DND-41 (cell line): ENCODE results near the gene STK24.

Source experiments
- ATAC-seq: fragments of 200-7000 bp; cut with Tn5 transposase; 3 replicates; pipeline ENCODE4 v1.9.1; 2021; ENCODE audit warnings: low read depth; ENCODE audit not compliant: insufficient read depth
- DNase-seq: peaks from one replicate; pipeline ENCODE4 v3.0.0-alpha.2; 2020
- H2AFZ ChIP-seq: 2 replicates; pipeline ENCODE4 v1.6.0; 2012; ENCODE audit warnings: low read depth, low read length
- H3K27ac ChIP-seq: 2 replicates; pipeline ENCODE4 v1.5.1; 2012; ENCODE audit warnings: low read length, inconsistent platforms
- H3K27me3 ChIP-seq: fragments of 200-600 bp; sonication (generic); 2 replicates; pipeline ENCODE4 v1.6.0; 2012; ENCODE audit warnings: low read length, mild to moderate bottlenecking, inconsistent platforms; ENCODE audit not compliant: insufficient read depth, poor library complexity
- H3K36me3 ChIP-seq: 2 replicates; pipeline ENCODE4 v1.5.1; 2012; ENCODE audit warnings: low read length, inconsistent platforms; ENCODE audit not compliant: insufficient read depth
- H3K4me1 ChIP-seq: 2 replicates; pipeline ENCODE4 v1.5.1; 2012; ENCODE audit warnings: mild to moderate bottlenecking, low read length; ENCODE audit not compliant: insufficient read depth
- H3K4me2 ChIP-seq: 2 replicates; pipeline ENCODE4 v1.6.0; 2012; ENCODE audit warnings: mild to moderate bottlenecking, moderate library complexity, low read length, inconsistent platforms; ENCODE audit not compliant: insufficient read depth
- H3K4me3 ChIP-seq, 2 experiments: fragments of 200-600 bp in 1 of 2; shearing (Covaris generic) in 1 of 2; 2 replicates each; pipeline ENCODE4 v1.5.1; 2012 to 2016; ENCODE audit warnings: inconsistent platforms in 2 of 2, low read length in 2 of 2, mild to moderate bottlenecking in 2 of 2, low read depth in 1 of 2, moderate library complexity in 1 of 2
- H3K79me2 ChIP-seq: 2 replicates; pipeline ENCODE4 v1.6.0; 2012; ENCODE audit warnings: low read length, inconsistent platforms; ENCODE audit not compliant: insufficient read depth
- H3K9ac ChIP-seq: 2 replicates; pipeline ENCODE4 v1.6.0; 2012; ENCODE audit warnings: low read depth, mild to moderate bottlenecking, inconsistent platforms, low read length, moderate library complexity
- H3K9me3 ChIP-seq: 2 replicates; pipeline ENCODE4 v1.5.1; 2012; ENCODE audit warnings: low read length, moderate library complexity, mild to moderate bottlenecking, inconsistent platforms; ENCODE audit not compliant: insufficient read depth, severe bottlenecking
- H4K20me1 ChIP-seq: 2 replicates; pipeline ENCODE4 v1.6.0; 2012; ENCODE audit warnings: low read length; ENCODE audit not compliant: insufficient read depth
- EZH2 ChIP-seq: IDR thresholded peaks from 3 replicates; pipeline ENCODE4 v1.6.1; 2012; ENCODE audit warnings: borderline replicate concordance, low read depth, mild to moderate bottlenecking, moderate library complexity, low read length, inconsistent platforms; ENCODE audit not compliant: severe bottlenecking
- TF ChIP-seq, protein P1 (sequence below): IDR thresholded peaks from 2 replicates; pipeline ENCODE4 v1.5.1; 2012; ENCODE audit warnings: borderline replicate concordance, low read length, moderate library complexity, mild to moderate bottlenecking; ENCODE audit not compliant: poor library complexity, severe bottlenecking; ENCODE audit errors: extremely low read depth

STK24 gene

DNA sequence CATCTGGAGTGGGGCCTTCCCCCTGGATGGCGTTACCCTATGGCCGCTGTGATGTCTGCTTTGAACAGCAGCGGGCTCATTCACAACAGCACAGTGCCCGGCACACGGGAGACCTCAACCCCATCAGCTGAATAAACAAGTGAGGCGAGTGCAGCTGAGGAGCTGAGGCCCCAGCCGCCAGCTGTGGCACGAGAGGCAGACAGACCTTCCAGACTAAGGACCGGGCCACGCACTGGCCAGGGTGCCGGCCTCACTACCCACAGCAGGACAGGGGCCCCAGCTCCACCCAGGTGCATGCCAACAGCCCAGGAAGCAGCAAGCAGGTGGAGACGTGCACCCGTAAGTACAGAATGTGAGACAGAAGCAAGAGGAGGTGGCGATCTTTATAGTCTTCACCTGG lies 39.6 kb downstream of the STK24 start:
- H3K27ac ChIP-seq = no peak overlapping the region
- H3K4me1 ChIP-seq = no peaks in the 10 kb centered on the region
- no peak for TF ChIP-seq EZH2
- TF ChIP-seq, protein P1, sequence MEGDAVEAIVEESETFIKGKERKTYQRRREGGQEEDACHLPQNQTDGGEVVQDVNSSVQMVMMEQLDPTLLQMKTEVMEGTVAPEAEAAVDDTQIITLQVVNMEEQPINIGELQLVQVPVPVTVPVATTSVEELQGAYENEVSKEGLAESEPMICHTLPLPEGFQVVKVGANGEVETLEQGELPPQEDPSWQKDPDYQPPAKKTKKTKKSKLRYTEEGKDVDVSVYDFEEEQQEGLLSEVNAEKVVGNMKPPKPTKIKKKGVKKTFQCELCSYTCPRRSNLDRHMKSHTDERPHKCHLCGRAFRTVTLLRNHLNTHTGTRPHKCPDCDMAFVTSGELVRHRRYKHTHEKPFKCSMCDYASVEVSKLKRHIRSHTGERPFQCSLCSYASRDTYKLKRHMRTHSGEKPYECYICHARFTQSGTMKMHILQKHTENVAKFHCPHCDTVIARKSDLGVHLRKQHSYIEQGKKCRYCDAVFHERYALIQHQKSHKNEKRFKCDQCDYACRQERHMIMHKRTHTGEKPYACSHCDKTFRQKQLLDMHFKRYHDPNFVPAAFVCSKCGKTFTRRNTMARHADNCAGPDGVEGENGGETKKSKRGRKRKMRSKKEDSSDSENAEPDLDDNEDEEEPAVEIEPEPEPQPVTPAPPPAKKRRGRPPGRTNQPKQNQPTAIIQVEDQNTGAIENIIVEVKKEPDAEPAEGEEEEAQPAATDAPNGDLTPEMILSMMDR = no peak

DNA sequence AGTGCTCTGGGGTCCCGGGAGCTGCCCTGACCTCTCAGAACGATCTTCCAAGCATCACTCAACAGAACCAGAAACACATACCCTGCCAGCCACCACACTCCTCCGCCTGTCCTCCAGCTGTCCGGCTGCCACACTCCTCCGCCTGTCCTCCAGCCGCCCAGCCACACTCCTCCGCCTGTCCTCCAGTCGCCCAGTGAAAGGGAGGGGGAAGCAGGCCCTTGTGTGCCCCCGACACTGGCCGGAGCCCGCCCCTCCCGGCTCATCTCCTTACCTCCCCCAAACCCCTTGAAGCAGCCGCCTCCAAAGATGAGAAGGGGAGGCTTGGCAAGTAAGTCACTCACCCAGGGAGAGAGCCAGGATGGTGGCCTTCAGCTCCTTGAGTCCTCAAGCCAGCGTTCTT lies 40.2 kb downstream of the STK24 start:
- H4K20me1 ChIP-seq = peaks cover 90% of the 10 kb centered on the region
- no peak overlapping the region for H3K27ac ChIP-seq
- H3K27me3 ChIP-seq = no peaks in the 10 kb centered on the region
- no peak for DNase-seq
- peaks cover 99% of the 10 kb centered on the region for H3K79me2 ChIP-seq
- no peak overlapping the region for H2AFZ ChIP-seq
- no peaks in the 10 kb centered on the region for H3K9me3 ChIP-seq
- H3K4me3 ChIP-seq = no peak overlapping the region
- TF ChIP-seq EZH2 = no peak
- TF ChIP-seq, protein P1 = no peak
- no peak overlapping the region for H3K9ac ChIP-seq
- H3K36me3 ChIP-seq = peaks cover 20% of the 10 kb centered on the region; the same call in 1 of the 2 replicates
- ATAC-seq = no peak
- no peak overlapping the region for H3K4me2 ChIP-seq
- H3K4me1 ChIP-seq = no peaks in the 10 kb centered on the region

More for the DNA sequence above, 39.6 kb downstream of the STK24 start:
- peaks cover 20% of the 10 kb centered on the region; the same call in 1 of the 2 replicates for H3K36me3 ChIP-seq
- no peak overlapping the region for H2AFZ ChIP-seq
- DNase-seq = no peak
- H3K27me3 ChIP-seq = no peaks in the 10 kb centered on the region
- peaks cover 90% of the 10 kb centered on the region for H4K20me1 ChIP-seq
- H3K9ac ChIP-seq = no peak overlapping the region
- H3K4me2 ChIP-seq = no peak overlapping the region
- no peak overlapping the region for H3K4me3 ChIP-seq
- H3K9me3 ChIP-seq = no peaks in the 10 kb centered on the region
- peaks cover 99% of the 10 kb centered on the region for H3K79me2 ChIP-seq
- 0 out of 3 replicates have a peak, but pooled peaks have one; percentile 16 for ATAC-seq

DNA sequence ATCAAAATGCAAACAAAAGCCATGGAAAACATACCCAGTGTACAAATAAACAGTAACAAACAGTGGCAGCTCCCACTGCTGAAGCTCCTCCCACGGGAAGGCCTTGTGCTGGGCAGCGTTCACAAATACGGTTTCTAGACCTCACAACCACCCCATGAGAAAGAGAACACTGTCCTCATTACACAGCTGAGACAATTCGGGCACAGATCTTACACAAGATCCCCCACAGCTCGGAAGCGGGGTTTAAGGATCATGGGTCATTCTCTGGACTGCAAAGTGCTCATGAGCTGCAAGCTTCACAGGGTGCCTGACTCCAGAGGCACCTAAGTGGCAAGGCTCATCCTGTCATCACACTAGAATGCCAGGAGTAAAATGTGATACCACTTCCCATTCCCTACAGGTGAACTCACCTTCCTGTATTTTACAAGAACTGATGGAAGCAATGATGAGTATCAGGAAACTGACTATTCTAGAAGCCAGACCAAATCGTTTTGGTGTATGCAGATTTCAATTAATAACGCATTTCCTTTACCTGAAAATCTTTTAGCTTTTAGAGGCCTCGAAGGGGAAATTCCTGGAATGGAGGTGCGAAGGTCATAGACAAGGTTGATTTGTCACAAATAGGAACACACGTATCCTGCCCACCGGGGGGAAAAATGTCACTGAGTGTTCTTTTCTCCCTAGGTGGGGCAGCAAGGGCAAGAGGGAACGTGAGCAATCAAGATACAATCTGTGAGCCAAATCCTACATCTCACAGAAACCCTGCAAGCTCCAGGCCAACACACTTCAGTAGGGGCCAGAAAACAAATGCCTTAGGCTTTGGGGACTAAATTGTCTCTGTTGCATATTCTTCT lies 41.2 kb downstream of the STK24 start:
- Histone ChIP-seq H3K79me2 (peaks cover 99% of the 10 kb centered on the region), H3K27me3 (no peaks in the 10 kb centered on the region), H3K9me3 (no peaks in the 10 kb centered on the region), H3K9ac (no peak overlapping the region), H3K27ac (no peak overlapping the region), H3K4me1 (no peaks in the 10 kb centered on the region), H3K4me3 (no peak overlapping the region), H2AFZ (no peak overlapping the region), H3K36me3 (peaks cover 20% of the 10 kb centered on the region; the same call in 1 of the 2 replicates), H4K20me1 (peaks cover 89% of the 10 kb centered on the region), H3K4me2 (no peak overlapping the region)
- TF ChIP-seq, protein P1 = no peak
- no peak for TF ChIP-seq EZH2
- DNase-seq = no peak
- ATAC-seq = no peak
